HG03196 (cell line): Measurements from ENCODE around the gene MOV10.
"Not testable (repeated sequence)": the region's sequence is repeated elsewhere in the genome, so short reads cannot be mapped to it uniquely, and the experiment has no call there.

Experiments used
- ATAC-seq: cut with Tn5 transposase; IDR thresholded peaks from one replicate; pipeline ENCODE4 v1.9.1; 2021; ENCODE audit not compliant: unreplicated experiment

MOV10 gene, protein sequence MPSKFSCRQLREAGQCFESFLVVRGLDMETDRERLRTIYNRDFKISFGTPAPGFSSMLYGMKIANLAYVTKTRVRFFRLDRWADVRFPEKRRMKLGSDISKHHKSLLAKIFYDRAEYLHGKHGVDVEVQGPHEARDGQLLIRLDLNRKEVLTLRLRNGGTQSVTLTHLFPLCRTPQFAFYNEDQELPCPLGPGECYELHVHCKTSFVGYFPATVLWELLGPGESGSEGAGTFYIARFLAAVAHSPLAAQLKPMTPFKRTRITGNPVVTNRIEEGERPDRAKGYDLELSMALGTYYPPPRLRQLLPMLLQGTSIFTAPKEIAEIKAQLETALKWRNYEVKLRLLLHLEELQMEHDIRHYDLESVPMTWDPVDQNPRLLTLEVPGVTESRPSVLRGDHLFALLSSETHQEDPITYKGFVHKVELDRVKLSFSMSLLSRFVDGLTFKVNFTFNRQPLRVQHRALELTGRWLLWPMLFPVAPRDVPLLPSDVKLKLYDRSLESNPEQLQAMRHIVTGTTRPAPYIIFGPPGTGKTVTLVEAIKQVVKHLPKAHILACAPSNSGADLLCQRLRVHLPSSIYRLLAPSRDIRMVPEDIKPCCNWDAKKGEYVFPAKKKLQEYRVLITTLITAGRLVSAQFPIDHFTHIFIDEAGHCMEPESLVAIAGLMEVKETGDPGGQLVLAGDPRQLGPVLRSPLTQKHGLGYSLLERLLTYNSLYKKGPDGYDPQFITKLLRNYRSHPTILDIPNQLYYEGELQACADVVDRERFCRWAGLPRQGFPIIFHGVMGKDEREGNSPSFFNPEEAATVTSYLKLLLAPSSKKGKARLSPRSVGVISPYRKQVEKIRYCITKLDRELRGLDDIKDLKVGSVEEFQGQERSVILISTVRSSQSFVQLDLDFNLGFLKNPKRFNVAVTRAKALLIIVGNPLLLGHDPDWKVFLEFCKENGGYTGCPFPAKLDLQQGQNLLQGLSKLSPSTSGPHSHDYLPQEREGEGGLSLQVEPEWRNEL

DNA sequence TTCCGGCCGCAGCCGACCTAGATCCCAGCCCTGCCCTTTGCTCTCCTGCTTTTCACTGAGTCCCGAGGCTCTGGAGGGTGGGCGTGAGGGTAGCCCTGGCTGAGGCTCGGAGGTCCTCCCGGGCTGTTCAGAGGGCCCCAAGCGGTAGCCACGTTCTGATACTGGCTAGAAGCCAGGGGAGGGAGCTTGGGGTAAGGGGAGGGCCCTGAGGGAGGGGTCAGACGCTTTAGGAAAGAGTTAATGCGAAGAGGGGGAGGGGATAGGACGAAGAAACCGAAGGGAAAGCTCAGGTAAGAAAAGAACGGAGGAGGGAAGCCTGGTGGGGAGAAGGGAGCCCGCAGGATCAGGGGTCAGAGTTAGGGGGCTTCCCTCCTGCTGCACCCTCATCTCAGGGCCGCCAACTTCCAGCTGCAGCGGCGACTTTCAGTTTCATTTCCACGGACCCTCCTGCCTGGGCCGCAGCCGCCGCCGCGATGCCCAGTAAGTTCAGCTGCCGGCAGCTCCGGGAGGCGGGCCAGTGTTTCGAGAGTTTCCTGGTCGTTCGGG is at the start of gene MOV10:
MOV10 (plus strand) TSS at position 220 of the 546 bp plus-strand sequence; CDS start at position 474, 254 bp downstream.
- peak; percentile 52 for ATAC-seq

DNA sequence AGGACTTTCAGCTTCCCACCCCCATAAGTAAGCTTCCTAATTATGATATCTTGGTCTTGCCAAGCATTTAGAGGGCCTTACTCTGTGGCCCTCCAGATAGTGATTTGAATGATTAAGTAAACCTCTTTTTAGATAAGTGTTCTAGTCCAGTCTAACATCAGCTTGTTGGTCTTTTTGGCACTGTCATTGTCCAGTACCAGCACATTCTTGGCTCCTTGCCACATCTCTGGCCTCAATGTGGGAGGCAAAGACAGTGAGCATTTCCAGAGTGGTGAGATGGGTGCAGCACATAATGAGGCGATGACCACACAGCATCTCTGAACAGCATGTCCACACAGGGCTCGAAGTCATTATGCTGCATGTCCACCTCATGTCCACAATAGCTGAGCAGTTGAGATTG is 48.8 kb upstream of the MOV10 start:
- no peak for ATAC-seq

DNA sequence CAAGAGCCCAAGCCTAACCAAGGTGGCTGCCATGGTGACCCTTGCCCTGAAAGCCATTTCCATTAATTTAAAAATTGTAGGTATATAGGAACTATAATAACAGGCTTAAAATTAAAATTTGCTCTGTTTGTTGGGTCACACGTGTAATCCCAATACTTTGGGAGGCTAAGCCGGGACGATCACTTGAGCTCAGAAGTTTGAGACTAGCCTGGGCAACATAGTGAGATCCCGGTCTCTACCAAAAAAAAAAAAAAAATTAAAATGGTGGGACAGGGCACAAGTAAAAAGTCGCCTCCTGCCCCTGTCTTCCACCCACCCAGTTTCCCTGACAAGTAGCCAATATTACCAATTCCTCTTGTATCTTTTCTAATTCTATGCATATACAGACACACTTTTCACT is 48.3 kb upstream of the MOV10 start:
- ATAC-seq, result no peak

DNA sequence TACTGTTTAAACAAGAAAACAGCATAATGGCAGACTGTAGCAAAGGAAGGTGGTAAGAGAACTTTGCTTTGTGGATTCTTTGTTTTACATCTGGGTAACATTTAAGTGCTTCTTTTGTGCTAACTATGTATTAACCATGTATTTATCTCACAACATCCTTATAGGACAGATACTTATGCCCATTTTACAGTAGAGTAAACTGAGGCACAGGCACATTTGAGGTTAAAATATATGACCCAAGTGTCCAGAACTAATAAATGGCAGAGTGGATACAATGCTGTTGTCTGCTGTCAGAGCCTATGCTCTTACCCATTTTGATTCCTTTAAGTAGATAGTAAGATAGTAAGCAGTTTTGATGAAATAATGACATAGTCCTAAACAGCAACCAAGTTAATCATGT is 47.6 kb upstream of the MOV10 start:
- ATAC-seq, result no peak

DNA sequence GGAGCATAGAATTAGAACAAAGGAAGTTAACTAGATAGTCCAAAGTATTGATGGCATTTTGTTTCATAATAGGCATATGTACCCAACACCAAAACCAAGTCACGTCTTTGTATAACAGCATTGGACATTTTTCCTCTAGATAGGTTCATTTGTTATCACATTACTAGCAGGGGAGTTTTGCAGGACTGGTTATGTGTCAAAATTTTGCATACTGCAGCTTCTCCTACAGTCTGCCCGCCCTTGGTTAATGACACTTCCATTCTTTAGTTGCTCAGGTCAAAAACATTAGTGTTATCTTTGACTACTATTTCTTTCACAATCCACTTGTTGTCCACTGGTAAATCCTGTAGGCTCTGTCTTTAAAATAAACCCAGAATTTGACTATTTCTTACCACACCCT is 45.9 kb upstream of the MOV10 start:
- no peak for ATAC-seq

DNA sequence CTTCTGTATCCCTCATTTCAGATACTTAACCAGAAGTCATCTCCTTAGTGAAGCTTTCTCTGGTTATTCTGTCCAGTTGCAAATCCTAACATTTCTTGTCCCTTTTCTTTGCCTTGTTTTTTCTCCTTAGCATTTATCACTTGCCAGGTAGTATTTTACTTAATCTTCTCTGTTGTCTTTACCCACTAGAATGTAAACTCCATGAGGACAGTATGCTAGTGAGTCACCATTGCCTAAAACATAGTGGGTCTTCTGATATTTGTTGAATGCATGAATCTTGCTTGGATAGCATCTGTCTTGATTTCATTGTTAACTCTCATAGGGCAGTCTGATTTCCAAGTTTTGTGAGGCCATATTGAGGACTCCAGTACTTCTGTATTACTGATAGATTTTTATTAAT is 45.2 kb upstream of the MOV10 start:
- ATAC-seq, result no peak

DNA sequence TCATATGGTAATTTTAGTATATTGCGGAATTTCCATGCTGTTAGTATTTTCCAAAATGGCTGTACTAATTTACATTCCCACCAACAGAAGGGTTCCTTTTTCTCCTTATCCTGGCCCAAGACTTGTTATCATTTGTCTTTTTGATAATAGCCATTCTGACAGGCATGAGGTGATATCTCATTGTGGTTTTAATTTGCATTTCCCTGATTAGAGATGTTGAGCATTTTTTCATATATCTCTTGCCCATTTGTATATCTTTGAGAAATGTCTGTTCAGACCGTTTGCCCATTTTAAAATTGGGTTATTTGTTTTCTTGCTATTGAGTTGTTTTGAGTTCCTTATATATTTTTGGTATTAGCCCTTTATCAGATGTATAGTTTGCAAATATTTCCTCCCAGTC is 40.8 kb upstream of the MOV10 start:
- no peak for ATAC-seq

DNA sequence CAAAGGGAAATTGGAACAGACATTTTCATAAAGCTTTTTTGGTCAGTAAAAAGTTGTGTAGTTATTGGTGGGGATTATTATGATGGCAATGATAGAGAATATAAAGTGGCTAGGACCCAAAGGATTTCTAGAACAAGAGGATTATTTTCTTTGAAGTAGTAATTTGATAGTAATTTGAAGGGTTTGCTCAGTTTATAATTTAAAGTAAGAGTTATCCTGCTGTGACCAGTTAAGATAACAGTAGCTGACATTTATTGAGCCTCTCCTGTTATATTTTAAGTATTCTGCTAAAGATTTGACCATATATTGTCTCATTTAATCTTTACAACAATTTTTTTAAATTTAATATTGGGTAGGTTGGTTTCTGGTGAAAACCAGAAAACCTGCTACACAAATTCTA is 40.1 kb upstream of the MOV10 start:
- ATAC-seq, result no peak

DNA sequence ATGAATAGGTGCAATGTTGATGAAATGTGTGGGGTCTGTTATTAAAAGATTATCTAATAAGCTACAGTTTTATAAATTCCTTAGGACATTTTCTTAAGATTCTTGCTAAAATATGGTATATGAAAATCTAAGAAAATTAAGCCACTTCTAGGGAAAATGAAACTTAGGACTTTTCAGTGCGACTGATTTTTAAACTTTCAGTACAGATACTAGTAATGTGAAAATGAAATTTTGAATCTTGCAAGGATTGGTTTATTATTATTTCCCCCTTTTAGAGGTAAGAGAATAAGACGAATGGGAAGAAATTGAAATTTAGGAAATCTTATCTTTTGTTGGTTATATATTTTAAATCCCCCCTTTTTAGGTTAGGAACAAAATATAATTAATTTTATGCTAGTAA is 38.4 kb upstream of the MOV10 start:
- no peak for ATAC-seq

DNA sequence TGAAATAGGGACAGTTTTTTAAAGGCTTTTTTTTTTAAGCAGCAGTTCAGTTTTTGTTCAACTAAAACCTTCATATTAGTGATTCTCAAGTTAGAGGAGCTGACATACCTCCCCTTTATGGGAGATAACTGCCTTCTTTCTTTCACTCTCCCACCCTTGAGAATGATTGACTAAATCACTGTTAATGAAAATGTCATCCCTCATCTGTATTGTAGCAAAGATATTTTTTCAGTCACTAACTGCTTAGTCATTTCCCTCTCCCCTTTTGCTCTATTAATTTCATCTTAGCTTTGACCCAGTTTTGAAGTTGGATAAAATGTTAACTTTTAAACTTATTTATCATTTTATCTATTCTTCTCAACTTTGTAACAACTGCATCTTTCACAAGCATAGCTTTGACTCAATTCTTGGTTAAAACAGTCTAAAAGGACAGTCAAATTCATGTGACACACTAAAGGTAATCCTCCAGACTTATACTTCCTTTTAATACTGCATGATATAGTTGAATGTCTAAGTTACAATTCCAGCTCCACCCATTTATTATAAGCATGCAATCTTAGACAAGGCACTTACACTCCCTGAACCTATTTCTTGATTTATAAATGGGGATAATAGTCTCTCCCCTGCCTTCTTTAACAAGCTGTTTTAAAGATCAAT is 37.7 kb upstream of the MOV10 start:
- ATAC-seq, result no peak

DNA sequence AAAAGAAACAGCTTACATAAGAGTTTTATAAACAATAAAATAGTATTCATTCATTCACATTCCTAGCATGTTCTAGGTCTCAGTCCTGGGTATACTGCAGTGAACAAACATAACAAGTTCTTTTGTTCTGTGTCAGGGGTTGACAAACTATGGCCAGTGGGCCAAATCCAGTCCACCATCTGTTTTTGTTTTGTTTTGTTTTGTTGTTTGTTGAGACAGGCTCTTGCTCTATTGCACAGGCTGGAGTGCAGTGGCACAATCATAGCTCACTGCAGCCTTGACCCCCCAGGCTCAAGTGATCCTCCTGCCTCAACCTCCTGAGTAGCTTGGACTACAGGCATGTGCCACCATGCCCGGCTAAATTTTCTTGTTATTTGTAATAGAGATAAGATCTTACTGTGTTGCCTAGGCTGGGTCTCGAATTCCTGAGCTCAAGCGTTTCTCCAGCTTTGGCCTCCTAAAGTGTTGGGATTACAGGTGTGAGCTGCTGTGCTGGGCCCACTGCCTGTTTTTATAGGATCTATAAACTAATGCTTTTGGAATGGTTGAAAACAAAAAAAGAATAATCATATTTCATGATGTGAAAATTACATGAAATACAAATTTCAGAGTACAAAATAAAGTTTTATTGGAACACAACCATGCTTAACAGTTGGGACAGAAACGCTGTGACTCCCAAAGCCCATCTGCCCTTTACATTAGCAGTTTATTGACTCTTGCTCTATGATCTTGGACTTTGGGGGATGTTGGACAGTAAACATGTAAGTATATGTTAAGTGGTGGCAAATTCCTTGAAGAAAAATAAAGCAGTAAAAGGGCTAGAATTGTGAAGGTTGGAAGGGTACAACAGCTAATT is 37.0 kb upstream of the MOV10 start:
- no peak for ATAC-seq

DNA sequence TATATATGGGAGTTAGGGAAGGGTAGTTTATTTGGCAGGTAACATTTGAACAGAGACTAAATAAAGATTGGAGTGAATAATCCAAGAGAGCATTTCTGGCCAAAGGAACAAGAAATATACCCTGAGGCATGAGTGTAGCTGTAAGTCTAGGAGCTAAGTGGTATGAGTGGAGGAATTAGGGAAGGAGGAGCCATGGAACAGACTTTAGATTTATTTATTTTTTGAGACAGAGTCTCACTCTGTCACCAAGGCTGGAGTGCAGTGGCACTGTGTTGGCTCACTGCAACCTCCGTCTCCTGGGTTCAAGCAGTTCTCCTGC is 36.4 kb upstream of the MOV10 start:
- ATAC-seq, result no peak

DNA sequence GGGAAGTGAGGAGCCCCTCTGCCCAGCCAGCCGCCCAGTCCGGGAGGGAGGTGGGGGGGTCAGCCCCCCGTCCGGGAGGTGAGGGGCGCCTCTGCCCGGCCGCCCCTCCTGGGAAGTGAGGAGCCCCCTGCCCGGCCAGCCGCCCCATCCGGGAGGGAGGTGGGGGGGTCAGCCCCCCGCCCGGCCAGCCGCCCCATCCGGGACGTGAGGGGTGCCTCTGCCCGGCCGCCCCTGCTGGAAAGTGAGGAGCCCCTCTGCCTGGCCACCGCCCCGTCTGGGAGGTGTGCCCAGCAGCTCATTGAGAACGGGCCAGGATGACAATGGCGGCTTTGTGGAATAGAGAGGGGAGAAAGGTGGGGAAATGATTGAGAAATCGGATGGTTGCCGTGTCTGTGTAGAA is 34.0 kb upstream of the MOV10 start:
- not testable (repeated sequence) for ATAC-seq

DNA sequence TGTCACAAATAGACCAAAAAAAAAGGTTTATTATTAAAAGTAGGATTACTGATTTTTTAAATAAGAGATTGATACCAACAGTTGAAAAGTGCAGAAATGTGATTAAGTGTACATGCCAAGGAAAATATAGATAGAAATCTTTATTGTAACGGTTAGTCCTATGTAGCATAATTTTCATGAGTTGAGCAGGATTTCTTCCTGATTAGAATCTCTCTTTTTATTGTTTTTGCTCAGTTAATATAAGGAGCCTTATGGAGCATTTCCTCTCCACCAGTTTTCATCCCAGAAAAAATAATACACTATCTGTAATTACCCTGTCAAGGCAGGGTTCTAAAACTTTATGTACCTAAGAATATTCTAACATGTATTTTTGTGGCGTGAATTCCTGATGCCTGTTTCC is 31.4 kb upstream of the MOV10 start:
- ATAC-seq, result no peak

DNA sequence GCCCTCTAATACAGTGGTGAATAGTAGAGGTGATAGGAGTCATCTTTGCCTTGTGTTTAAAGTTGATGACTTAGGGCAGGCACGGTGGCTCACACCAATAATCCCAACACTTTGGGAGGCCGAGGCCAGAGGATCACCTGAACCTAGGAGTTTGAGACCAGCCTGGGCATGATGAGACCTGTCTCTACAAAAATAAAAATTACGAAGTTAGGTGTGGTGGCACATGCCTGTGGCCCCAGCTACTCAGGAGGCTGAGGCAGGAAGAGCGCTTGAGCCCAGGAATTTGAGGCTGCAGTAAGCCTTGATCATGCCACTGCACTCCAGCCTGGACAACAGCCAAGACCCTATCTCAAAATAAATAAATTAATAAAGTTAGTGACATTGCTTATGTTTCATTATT is 28.2 kb upstream of the MOV10 start:
- ATAC-seq, result no peak

DNA sequence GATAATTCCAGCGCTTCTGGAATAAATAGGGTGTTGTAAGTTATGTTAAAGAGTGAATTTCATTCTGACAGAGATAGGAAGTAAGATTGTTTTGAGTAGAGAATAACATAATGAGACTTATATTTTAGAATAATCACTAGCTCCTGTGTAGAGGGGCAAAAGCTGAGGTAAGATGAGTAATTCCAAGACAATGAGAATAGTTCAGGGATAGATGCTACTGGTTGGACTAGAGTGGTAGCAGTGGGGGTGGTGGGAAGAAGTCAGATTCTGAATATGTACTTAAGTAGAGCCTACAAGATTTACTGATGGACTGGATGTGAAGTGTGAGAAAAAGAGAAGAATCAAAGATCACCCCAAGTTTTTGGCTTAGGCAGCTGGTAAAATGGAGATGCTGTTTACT is 23.3 kb upstream of the MOV10 start:
- no peak for ATAC-seq

DNA sequence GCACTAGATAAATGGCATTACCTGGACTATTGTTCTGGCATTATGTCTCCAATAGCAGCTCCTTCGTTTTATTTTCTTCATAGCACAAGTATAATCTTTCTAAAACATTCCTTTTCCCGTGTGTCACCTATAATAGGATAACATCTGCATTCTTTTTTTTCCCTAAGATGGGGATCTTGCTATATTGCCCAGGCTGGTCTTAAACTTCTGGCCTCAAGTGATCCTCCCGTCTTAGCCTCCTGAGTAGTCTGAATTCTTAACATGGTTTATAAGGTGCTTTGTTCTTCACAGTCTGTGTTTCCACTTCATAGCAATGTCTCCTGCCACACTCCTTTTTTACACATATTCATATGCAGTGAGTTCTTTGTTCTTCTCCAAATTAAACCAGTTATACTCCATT is 8.6 kb upstream of the MOV10 start:
- ATAC-seq, result no peak

DNA sequence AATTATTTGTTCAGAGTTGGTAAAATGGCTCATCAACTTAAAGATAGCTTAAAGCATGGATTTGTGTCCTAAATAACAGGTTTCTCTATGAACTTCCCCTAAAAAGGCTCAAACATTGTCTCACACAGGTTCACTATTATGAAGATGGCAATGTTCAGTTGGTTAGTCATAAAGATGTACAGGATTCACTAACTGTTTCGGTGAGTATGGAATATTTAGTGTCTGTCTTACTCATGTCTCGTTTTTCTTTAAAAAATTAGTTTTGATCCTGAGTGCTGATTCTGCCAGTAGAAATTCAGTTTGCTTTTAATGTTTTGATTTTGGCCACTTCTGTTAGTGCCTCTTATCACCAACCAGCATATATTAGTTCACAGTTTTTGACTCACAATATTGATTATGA is 7.5 kb upstream of the MOV10 start:
- no peak for ATAC-seq

DNA sequence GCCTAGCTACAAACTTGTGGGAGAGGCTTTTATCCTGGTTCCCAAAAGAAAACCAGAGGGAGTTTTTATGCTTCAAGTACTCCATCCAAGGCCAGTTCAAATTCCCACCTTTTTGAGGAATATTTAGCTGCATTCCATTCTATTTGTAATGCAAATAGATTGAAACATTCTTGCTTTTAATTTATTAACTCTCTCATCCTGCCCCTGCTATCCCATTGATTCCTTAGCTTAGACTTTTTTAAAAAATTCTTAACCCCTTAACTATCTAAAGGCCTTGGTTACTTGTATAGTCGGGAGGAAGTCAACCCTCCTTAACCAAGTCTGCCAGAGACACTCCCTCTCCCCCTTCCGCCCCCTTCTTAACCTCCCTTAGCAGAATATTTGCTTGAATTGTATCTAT is 2.5 kb upstream of the MOV10 start:
- ATAC-seq, result no peak

DNA sequence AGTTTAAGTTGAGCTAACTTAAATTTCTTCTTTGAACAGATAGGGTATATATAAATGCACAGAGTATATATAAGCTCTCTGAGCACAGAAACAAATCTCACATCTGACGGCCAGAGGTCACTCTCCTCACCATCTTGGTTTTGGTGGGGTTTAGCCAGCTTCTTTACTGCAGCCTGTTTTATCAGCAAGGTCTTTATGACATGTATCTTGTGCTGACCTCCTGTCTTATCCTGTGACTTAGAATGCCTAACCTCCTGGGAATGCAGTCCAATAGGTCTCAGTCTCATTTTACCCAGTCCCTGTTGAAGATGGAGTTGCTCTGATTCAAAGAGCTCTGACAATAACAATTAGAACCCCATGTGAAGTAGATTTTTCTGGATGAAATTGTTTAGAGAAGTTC is 1.6 kb upstream of the MOV10 start:
- no peak for ATAC-seq
